GM18858 (cell line): ENCODE data around the gene PRKN.

Source experiments
- ATAC-seq: cut with Tn5 transposase; IDR thresholded peaks from one replicate; pipeline ENCODE4 v1.9.1; 2021; ENCODE audit not compliant: unreplicated experiment

PRKN gene

DNA sequence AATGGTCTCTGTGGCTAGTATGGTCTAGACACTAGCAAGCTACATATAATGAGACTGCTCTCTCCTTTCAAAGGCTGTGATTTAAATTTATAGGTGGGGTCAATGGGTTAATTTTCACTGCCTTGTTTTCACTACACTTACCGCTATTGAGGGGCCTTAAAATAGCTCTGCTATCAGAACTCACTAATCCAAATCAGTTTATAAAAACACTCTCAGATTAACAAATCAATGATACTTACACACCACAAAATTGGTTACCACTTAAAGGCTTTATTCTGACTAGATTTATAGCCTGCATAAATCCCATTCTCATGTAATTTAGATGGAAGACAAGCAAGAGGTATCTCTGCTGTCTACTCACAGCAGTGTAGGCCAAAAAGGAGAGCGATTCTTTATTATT is 1140.7 kb downstream of the PRKN start:
- ATAC-seq = no peak

DNA sequence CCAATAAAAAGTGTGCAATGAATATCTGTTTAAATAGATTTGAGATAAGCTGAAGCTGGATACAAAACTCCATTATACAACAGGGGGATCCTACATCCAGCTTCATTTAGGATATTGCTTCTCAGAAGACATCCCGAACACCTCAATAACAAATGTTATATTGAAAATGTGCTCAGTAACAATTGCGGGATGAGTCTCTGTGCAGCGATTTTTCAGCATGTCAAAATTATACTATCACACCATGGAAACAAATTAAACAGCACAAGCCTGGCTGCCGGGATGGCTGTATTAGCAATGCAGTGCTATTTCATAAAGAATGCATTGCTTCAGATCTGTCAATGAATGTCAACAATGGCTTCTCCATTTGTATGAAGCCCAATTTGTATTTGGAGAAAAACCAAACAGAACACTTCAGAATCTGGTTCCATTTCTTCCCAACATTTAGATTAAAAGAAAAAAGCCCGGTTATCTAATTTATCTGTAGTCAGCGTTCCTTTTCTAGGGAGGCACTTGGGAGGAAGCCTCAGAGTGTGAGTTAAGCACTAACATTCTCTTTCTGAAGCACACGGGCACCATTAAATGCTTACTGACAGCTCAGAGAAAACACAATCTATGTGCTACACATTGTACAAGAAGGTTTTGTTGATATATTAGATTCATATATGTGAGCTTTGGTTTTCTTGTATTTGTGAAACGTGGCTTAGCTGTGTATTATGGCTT is 1142.8 kb downstream of the PRKN start:
- no peak for ATAC-seq

DNA sequence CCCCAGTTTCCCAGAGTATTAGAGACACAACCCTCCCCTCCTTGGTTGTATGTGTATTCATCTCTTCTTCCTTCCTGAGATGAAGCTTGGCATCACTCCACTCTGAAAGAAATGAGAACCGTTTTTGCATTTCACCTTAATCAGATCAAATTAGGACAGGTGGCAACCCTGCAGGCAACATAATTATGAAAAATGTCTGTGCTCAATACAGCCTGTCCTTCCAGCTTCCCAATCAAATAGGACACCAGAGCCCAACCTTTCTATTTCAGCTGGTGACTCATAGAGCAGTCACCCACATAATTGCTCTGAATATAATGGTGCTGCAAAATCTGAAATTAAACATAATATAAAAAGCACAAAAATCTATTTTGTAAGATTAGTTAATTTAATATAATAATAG is 1143.5 kb downstream of the PRKN start:
- no peak for ATAC-seq

DNA sequence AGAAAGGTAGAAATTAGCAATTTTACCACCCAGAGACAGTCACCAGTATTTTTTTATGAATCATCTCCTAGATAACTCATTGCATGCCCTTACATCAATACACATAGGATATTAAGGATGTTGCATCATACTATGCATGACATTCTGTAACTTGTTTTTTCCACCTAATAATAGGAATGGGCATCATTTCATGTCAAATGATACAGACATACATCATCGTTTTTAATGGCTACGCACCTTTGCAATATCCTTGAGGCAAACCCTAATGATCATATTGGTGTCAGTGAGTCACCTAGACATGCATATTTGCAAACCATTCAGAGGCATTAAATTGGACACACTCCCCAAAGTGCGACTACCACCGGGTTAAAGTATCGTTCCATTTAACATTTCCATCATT is 1144.0 kb downstream of the PRKN start:
- no peak for ATAC-seq

DNA sequence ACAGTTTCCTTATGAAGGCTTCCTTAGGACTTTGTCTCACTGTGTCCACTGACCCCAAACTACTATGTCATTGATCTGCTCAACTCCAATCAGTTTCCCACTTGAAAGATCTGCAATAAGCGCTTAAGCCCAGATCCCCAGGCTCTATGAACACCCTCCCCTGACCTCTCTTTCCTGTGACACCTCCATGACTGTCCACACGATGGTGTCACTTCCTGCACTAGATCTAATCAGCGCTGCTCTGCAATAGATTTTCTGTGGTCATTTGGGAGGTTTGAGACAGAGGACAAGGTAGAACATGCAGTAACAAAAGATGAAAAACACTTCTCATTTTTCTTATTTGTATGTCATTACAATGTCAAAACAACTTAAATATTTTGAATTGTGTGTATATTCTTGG is 1149.1 kb downstream of the PRKN start:
- no peak for ATAC-seq

DNA sequence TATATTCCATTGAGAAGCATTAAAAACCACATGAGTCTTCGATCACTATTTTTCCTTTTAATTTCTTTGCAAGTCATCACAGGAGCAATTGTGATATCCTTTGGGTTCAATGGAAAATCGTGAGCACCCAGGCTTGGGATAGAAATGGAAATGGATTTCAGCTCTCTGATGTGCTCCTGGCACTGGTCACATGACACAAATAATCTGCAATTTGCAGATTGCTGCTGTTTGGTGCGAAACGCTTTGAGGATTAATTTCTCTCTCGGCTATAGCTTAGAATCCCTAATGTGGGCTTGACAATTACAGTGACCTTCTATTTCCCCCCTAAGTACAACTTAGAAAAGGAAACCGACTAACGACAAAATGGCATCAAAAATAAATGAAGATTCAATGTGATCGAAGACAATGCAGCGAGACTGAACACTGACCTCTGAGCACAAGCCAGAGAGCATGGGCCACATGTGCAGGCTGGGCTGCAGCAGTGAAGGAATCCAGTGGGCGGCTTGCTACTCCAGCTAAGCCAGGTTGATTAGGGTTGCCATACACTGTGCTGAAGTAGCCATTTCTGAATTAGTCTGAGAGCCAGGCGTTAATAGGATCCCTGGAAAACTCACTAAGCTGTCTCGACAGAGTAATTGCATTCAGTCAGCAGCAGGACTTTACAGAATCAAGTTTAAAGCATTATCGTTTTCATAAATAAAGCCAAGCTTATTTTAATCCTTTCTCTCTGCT is 1151.9 kb downstream of the PRKN start:
- no peak for ATAC-seq

DNA sequence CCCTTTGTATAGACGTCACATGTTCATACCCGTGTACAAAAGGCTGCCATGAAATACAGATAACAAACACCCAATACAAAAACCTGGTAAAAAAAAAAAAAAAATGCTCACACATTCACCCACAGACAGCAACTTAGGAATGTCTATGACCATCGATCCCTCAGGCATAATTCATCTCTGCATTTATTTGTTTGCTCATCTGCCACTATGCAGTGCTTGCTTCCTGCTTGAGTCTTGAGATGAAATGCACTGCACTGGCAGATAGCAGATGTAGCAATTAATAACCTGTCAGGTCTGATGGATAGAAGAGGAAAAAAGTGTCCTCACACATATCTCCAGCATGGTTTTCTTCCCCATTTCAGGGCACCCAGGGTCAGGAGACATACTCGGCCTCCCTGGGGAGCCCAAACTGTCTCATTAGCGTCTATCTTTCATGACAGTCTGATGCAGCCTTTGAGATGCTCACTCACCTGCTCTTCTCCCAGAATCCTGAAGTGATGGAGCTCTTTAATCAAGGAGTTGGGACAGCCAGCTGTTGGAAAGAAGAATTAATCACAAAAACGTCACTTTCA is 1158.6 kb downstream of the PRKN start:
- no peak for ATAC-seq

DNA sequence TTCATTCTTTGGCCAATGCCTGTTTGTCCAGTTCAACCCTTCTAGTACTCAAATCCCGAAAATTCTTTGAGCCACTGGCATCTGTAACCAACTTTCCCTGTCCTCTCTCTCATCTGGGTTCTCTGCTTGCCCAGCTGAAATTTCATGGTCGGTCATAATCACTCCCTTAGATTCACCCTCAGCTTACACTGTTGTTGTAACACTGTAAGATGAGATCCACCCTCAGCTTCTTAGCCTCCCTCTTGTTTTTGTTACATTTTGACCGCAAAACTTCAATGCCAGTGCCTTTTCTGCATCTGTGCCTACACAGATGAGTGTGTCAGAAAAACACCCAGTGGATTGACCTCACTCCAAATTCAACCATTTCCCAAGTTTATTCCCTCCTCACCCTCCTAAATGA is 1162.6 kb downstream of the PRKN start:
- no peak for ATAC-seq

DNA sequence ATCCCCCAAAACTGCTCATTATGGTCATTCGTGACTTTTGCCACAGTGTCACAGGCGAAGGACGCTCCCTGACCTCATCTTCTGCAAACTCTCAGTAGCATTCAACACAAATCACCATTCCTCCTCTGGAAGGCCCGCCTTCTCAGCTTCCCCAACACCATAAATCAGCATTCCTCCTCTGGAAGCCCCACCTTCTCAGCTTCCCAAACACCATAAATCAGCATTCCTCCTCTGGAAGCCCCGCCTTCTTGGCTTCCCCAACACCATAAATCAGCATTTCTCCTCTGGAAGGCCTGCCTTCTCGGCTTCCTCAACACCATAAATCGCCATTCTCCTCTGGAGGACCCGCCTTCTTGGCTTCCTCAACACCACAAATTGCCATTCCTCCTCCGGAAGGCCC is 1165.7 kb downstream of the PRKN start:
- ATAC-seq = no peak

DNA sequence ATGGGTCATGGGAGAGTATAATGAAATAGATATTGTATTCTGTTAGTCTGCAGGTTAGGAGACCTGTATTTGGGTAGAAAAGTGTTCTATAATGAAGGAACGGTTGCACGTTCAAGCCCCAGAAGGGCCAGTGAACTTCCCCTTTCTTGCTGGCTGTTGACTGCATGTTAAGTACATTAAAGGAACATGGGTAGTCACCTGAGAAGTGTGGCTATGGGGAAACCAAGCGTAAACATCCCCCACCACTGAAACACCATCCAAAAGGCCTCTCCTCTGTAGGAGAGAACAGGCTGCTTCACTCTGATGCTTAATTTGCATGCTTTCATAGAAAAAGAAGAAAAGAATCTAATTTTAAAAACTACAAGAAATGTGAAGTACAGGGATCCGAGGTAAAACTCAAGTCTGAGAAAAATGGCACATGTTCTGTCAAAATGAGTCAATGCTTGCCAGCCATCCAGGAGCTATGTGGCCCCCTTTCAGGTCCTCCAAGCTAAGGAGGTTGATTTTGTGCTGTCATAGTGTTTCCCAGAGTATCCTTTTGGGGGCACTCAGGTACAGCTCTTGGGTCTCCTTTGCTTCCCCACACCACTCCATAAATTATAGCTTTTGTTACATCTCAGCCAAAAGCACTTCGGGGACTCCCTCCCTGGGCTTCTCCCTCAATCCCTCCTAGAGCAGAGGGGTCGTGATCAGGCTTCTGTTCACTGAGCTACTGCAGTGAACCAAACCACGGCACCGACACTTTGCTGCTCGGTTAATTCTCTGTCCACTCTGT is 1170.0 kb downstream of the PRKN start:
- ATAC-seq = no peak

DNA sequence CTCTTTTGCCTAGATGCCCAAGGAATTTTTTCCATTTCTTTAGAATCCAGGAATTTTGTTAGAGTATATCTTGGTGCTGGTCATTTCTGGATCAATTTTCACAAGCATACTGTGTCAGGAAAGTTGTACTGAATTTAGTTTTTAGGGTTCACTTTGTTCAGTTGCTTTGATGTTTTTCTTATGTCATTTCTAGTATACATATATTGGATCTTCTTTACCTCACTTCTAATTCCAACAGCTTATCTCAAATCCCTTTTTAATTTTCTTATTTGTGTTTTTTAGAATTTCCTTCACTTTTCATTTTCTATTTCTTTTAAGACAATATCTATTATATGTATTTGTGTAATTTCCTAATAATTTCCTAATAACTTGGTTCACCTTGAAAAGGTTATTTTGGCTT is 1172.7 kb downstream of the PRKN start:
- ATAC-seq = no peak

DNA sequence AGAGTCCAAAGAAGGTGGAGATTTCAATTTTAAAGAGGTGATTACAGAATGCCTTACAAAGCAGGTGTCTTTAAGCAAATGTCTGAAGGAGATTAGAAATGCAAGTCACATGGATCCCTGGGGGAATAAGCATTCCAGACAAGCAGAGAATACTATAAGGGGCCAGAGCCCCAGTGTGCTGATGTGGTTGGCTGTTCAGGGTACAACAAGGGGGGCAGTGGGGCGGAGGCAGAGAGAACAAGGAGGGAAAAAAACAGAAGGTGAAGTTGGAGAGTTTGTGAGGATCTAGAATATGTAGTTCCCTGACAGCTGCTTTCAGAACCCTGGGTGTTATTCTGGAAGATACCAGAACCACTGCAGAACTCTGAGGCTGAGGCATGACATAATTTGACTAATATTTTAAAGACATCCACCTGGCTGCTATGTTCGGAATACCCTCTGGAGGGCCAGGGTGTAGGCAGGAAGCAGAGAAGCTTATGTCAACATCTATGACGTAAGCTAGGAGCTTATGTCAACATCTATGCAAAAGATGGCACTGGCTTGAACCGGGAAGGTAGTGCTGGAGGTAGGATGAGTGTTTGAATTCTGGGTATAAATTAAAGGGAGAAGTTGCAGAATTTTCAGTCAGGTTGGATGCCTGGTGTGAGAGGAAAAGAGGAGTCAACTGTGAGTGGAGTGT is 1177.5 kb downstream of the PRKN start:
- ATAC-seq = no peak

DNA sequence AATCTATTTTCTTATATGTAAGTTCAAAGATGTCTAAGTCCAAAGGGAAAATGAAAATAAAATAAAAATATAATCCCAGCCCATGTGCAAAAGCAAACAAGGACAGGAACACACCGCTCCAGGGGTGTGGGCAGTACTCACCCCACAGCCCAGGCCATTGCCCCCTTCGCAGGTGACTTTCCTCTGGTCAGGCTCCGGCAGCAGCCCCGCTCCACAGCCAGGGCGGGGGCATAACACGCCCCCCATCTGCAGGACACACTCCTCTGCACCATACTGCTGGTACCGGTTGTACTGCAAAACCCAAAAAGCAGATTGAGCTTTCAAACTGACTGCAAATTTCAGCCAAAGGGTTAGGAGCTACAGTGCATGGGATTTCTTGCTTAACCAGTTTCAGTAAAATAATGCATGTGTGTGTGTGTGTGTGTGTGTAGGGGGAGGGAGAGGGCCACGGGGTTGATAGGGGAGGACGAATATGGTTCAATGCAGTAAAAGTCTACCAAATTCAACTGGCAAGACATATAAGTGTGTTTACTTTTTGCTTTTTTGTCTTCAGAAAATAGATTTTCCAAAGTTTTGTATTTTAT is 1178.8 kb downstream of the PRKN start:
- ATAC-seq = no peak

DNA sequence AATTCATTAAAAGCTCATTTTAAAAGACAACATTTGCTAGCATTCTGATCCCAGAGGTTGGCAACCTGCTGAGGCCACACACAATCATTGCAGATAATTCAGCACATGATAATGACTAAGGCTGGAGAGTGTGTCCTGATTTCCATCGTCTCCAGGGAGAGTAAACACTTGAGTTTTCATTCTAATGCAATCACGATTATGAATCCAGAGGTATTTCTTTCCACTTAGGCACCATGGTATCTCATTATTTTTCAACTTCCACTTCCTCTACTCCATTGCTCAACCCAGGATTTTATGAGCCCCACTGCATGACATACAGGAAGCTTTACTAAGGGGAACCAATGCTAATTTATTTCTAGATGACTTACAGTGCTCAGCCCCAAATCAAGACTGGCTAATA is 1179.9 kb downstream of the PRKN start:
- no peak for ATAC-seq

DNA sequence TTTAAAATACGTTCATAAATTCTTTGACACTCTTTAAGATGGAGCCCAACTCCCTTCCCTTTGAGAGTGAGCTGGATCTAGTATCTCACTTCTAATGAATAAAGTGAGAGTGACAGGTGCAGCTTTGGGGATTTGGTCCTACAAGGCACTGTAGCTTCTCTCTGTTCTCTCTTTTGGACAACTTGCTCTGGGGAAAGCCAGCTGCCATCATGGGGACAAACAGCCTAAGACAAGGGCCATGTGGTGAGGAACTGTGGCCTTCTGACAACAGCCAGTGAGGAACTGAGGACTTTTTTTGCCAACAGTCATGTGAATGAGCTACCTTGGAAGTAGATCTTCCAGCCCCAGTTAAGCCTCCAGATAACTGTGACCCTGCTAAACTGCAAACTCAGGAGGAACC is 1180.9 kb downstream of the PRKN start:
- ATAC-seq = no peak

DNA sequence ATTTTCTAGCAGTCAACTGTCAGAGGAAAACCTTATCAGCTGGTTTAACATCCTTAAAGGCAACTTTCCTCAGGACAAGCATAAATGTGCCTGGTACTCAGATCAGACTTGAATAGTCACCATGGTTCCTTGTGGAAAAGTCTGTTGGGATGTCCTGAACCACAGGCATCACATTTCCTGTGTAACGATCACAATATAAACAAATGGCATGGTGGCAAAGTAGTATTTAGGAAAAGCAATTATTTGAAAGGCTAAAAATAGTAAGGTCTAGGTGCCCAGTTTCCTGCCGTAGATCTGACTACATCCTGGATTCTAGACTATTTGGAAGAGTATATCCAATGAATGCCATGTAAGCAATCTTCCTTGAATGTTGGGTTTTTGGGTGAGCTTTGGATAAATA is 1181.8 kb downstream of the PRKN start:
- no peak for ATAC-seq

DNA sequence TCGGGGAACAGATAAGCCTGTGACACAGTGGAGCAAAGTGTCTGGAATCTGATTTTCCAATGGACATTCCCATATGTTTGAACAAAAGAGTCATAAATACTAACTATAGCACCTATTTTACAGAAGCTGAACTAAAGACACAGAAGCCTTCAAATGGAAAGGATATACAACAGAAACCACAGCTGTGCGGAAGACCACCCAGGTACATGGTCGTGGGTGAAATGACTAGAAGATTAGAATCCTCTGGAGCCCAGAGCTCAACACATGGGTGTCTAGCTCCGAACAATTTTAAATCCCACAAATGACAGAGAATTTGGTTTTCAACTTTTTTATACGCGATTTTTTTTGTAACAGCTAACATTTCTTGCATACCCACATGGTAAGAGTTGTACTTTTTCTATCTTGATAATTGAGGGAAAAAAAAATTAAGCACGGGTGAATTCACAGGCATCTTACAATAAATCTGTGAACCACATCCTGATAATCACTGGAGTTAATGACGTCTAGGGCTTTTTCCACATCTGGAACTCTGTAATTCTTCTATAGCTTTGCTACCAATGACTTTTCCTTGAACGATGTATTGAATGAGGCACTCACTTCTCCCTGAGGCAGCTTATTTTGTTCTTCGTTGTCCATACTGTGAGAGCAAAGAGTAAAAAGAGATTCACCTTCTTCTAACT is 1182.6 kb downstream of the PRKN start:
- no peak for ATAC-seq

DNA sequence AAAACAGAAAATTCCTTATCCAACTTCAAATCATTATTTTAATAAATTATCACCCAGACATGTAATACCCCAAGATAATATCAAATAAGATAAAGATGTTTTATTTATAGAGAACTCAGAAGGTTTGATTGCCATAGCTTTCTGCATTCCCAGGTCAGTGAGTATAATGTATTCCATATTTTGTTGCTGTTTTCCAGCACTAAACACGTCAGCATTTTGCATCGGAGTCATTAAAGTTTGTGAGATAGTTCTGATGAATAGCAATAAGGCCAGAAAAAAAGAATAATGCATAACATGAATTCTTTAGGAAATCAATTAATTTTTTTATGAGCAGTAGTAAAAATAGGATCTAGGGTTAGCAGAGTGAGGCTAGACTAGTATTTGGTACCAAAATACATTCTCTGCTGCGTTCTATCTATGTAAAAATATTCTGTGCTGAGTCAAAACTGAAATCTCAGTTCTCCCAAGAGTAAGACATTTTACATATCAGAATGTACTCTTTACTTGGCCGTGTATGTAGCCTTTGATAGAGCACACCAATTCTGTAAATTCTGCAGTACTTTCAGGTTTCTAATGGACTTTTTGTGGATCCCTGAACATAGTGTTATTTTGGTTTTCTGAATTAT is 1183.8 kb downstream of the PRKN start:
- peak; percentile 74 for ATAC-seq

DNA sequence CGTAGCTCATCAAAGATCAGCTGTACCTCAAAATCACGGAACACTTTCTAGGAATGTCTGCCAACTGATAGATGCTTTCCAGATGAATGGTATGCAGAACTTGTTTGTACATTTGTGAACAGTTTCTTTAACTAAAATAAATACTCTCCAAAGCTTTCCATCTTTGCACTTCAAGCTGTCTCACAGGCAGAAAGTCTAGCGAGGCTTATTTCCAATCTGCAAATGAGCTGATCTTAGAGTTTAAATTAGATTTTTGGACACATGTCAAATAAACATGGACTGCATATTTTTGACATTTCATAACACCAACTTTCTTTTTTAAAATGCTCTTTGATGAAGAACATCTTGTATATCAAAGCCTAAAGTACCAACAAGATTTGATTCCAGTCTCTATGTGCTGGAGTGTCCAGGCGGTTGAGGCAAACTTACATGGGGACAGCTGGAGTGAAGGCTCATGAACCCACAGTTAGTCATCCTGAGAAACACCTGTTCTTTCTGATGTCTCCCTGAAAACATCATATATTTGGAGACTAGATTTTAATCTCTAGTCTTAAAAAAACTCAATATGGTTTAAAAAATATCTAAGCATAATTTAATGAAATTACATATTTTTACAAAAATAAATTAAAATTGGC is 1185.1 kb downstream of the PRKN start:
- ATAC-seq = no peak
